Measurements from ENCODE around the gene NR4A1.

DNA sequence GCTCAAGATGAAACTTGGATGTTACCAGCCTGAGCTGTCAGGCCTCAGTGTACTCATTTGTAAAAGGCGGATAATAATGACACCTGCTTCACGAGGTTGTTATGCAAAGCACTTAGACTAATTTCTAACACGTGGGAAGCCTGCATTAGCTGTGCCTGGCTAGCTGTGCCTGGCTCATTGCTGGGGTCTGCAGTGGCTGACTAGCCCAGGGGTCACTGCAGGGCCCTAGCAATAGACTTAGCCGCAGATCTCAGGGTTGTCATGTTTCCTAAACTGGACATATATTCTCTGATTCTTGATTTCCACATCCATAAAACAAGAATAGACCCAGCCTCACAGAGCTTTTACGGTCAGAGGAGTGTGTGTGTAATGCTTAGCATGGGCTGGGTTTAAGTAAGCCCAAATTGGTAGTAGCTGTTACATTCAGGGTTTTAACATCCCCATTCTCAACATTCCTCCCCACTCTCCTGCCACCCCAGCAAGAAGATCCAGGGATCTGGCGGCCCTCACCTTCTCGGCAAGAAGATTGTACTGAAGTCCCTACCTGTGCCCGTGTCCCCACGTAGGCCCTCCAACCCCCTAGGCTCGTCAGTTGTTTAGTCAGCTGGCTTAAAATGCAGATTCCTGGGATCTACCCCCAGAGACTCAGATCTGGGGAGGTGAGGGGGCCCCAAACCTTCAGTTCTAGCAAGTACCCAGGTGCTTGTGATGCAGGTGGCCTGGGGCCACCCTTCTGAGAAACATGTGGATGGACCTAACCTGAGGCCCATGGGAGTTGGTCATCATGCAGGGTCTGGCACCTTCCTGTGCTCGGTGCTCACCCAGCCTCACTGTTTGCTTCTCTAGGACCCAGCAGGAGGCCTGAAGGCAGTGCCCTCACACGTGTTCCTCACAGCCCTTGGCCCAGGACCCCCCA, 8.6 kb downstream of the NR4A1 start:
- TF ChIP-seq, protein P1, sequence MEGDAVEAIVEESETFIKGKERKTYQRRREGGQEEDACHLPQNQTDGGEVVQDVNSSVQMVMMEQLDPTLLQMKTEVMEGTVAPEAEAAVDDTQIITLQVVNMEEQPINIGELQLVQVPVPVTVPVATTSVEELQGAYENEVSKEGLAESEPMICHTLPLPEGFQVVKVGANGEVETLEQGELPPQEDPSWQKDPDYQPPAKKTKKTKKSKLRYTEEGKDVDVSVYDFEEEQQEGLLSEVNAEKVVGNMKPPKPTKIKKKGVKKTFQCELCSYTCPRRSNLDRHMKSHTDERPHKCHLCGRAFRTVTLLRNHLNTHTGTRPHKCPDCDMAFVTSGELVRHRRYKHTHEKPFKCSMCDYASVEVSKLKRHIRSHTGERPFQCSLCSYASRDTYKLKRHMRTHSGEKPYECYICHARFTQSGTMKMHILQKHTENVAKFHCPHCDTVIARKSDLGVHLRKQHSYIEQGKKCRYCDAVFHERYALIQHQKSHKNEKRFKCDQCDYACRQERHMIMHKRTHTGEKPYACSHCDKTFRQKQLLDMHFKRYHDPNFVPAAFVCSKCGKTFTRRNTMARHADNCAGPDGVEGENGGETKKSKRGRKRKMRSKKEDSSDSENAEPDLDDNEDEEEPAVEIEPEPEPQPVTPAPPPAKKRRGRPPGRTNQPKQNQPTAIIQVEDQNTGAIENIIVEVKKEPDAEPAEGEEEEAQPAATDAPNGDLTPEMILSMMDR (IDR thresholded peaks at IDR 0.05; ENCODE audit: insufficient read depth, low read depth, low read length), result no peak
- no peak for TF ChIP-seq EZH2 (IDR thresholded peaks at IDR 0.05; ENCODE audit: insufficient read depth, low read length)

Measured in astrocyte (in vitro differentiated cells and primary cell).